ENCODE results near the gene PCNX2. TPM values are rescaled to one million over a fixed set of nuclear protein-coding genes. Genes with fewer than 3 reads are reported as not detected.

The PCNX2 gene
- total RNA-seq, 1 donor from 2014 or later = 0.51 TPM

GRCh38 chr1:233224311-233224710, 71.2 kb downstream of the PCNX2 start:
- DNase-seq = no peak

GRCh38 chr1:233217832-233218231, 77.7 kb downstream of the PCNX2 start:
- no peak for DNase-seq

DNA sequence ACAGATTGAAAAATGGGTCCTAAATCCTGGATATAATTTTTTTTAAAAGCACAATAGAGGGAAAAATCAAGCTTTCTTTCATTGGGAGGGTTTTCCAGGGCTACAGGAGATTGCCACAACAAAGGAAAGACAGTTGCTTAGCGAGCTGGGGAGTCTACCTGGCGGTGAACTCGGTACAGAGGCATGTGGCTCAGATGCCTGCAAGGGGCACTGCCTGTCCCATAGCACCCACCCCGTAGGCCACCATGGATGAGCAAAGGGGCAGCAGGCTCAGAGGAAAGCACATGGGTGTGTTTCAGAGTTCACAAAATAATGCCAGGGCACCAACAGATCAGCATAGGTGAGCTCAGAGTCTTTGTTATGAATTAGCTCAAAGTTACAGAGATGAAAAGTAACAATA, 79.5 kb downstream of the PCNX2 start:
- DNase-seq = no peak

- no peak for DNase-seq
Measured at GRCh38 chr1:233215135-233215760, 80.3 kb downstream of the PCNX2 start.

DNA sequence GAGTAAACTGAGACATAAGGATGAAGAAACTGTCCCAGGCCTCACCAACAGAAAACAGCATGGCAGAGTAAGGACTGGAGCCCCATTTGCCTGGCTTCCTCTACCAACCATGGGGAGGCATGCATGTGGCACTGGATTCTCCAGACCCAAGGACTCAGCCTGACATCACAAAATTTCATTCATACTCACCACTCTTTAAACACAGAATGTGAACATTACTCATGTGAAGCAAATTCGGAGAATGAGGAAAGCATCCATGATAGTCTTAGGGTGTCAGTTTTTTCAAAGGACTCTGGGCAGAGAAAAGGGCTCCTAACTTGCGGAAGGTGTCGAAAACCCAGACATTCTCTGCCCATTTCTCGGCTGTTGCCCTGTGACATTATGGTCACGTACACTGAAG, 83.9 kb downstream of the PCNX2 start:
- no peak for DNase-seq

DNA sequence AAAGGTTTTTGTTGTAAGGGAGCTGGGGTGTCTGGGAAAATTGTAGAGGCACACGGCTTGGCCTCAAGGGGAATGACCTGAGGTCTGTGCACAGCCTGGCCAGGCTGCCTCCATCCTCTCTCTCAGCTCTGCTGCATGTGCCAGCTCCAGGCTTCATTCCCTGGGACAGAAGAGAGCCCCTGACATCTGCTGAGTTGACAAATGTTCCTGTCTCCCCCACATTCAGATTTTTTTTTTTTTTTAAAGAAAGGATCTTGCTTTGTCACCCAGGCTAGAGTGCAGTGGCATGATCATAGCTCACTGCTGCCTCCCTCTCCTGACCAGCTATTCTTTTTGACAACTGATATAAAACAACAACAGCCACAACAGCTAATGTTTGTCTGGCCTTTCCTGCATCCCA, 84.4 kb downstream of the PCNX2 start:
- DNase-seq = no peak

GRCh38 chr1:233209481-233209880, 86.0 kb downstream of the PCNX2 start:
- no peak for DNase-seq

DNA sequence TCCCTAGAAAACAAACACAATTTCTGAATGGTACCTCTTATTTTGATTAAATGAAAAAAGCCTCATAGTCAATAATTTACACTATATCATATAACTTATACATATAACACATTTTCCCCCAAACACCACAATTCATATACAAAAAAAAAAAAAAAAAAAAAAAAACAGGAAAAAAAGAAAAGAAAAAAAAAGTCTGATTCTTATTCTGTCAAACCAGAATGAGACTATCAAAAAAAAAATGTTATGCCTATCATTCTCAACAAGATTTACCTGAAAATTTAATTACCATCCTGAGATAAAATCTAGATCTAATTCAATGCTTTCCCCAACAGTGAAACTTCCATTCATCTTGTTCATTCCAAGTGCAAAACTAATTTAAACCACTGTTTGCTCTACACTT, 86.8 kb downstream of the PCNX2 start:
- no peak for DNase-seq

- DNase-seq = no peak
Measured at GRCh38 chr1:233197940-233198339, 97.6 kb downstream of the PCNX2 start.

GRCh38 chr1:233193741-233194140, 101.8 kb downstream of the PCNX2 start:
- no peak for DNase-seq

DNA sequence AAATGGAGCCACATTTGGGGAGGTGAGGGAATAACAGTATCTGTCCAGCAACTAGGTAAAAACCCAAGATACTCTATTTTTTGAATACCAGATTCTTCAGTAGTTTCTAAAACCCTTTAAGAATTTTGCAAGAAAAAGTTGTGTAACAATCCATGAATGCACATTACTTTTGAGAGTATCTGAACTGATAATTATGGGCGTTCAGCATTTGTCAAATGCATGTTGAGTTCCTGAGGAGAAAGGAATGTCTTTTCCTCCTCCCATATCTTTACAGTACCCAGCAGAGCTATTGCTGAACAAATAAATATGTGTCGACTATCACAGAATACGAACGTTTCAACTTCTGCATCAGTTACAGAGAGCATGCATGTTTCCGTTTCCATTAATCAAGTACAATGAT, 104.5 kb downstream of the PCNX2 start:
- no peak for DNase-seq

GRCh38 chr1:233189526-233189925, 106.0 kb downstream of the PCNX2 start:
- no peak for DNase-seq

GRCh38 chr1:233188061-233188460, 107.5 kb downstream of the PCNX2 start:
- no peak for DNase-seq

GRCh38 chr1:233183226-233184020, 112.1 kb downstream of the PCNX2 start:
- DNase-seq = peak; percentile 11

DNA sequence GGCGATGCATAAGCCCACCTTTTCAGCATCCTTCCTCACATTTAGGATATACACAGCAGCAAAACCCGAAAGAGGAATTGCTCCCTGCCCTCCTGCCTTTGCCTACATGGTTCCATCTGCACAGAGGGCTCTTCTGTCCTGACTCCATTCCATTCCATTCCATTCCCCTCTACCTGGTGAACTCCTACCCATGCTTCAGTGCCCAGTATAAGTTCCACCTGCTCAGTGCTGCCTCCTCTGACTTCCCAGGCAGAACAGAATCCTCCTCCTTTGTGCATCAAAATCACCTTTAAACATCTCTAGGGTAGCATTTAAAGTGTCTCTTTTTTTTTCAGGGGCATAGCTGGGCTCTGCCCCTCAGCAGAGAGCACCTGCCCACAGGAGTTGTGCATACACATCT, 112.9 kb downstream of the PCNX2 start:
- no peak for DNase-seq

- DNase-seq = peak; percentile 58
Measured at GRCh38 chr1:233180641-233181364, 114.7 kb downstream of the PCNX2 start.

DNA sequence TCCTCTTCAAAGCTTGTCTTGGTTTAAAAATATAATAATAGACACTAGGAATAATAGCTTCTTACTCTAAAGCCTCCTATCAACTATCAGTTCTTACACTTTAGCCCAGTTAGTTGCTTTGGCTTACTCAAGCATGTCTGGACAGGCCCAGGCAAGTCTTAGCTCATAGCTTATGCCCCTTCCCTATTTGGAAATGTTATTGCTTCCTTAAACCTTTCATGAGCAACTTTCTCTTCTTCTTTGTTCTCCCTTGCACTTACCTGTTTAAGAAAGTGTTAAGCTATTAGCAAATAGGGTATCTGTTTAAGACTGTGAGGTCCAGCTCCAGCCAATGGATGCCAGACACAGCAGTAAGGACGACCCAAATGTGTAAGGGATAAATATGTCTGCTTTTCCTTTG, 115.9 kb downstream of the PCNX2 start:
- peak; percentile 32 for DNase-seq

DNA sequence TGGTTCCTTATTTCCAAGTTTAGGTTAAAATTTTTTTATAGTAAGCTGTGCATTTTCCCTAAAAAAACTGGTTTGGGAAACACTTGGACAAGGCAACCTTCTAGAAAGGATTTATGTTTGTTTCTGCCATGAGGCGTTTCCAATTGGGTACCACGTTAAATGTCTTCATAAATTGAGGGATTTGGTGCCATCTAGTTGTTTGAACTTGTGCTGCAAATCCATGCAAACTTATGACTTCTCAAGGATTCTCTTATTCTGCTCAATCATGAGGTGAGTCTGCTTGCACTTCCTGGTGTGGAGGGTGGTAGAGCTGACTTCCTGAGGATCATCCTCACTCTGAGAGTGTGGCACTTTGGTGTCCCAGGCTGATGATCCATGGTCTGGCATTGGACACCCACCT, 123.3 kb downstream of the PCNX2 start:
- DNase-seq = peak; percentile 74

DNA sequence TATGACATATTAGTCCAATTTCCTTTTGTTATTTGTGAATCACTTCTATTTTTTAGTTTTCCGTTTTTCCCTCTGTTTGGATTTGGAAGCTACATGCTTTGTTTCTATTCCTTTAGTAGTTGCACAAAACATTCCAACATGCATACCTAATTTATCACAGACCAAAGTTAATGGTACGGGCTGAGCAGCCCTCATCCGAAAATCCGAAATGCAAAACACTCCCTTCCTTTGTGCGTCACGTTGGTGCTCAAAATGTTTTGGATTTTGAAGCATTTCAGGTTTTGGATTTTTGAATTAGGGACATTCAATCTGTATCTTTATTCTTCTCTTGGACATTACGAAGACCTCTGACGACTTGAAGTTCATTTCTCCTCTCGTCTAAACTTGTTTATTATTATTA, 124.8 kb downstream of the PCNX2 start:
- DNase-seq = no peak

DNA sequence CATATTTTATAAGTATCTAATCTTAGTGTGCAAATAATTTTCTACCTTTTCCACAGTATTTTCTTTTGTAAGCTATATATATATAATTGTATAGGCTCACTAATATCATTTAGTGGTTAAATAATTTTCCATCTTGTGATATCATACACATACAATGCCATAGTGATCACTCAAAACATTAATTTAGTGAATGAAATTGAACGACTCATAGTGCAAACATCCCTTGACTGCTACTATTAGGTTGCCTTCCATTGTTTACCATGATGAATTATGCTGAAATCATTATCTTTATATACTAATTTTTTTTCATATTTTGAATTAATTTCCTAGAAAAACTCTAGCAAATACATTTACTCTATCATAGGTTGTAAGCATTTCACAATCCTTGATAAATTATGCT, 127.1 kb downstream of the PCNX2 start:
- no peak for DNase-seq

DNA sequence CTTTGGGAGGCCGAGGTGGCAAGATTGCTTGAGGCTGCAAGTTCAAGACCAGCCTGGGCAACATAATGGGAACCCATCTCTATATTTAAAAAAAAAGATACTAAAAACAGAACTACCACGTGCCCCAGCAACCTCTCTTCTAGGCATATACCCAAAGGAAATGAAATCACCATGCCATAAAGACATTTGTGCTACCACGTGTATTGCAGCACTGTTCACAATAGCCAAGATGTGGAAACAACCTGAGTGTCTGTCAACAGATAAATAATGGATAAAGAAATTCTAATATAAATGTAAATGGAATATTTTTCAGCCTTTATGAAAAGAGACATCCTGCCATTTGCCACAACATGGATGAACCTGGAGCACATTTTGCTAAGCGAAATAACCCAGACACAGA, 128.6 kb downstream of the PCNX2 start:
- peak; percentile 6 for DNase-seq

- no peak for DNase-seq
Measured at GRCh38 chr1:233163696-233164095, 131.8 kb downstream of the PCNX2 start.

DNA sequence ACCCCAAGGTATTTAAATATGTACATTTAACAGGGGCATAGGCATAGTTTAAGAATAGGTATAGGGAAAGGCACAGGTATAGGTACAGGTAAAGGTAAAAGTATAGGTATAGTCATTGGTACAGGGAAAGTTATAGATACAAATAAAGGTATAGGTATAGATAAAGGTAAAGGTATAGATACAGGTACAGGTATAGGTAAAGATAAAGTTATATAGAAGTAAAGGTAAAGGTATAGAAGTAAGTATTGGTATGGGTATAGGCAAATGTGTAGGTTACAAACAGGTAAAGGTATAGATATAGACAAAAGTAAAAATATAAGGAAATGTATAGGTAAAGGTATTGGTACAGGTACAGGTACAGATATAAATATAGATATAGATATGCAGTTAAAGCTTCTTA, 137.2 kb downstream of the PCNX2 start:
- no peak for DNase-seq

DNA sequence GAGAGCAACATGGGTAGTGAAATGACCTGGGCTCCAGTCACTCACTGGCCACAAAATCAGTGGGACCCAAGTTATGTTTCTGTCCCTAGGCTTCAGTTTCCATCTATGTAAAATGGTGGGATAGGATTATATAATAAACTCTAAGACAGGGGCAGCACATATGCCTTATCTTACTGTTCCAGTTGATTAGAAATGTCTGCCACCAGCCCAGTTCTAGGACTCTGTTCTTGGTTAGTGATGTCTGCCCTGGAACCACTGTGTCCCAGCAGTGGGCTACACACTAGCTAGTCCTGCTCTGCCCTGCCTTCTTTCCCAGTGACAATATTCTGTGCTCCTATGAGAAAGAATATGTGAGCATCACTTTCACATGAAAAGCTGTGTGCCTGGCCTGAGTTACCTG, 138.3 kb downstream of the PCNX2 start:
- DNase-seq = no peak

Data from dermis blood vessel endothelial cell (primary cell).